Spleen (tissue), 11 donors: ENCODE data around the gene LPIN3. TPM values are rescaled to one million over a fixed set of nuclear protein-coding genes. Genes with fewer than 3 reads are reported as not detected.

ENCODE experiments used
- DNase-seq: peaks from one replicate; pipeline ENCODE4 v3.0.0-alpha.2; 2020
- H3K27ac ChIP-seq, 8 donors: fragments of 200-600 bp; sonication (generic) in 7 of 8; 1 replicate in 4 of 8; 2 replicates in 4 of 8; pipeline versions ENCODE4 v1.5.0 to v1.8.0; 2016 to 2021; ENCODE audit warnings: inconsistent platforms in 4 of 8, mild to moderate bottlenecking in 4 of 8, moderate library complexity in 1 of 8
- H3K27me3 ChIP-seq, 7 donors: fragments of 200-600 bp; sonication (generic) in 6 of 7; replicated peaks in 1 of 7; 1 replicate in 4 of 7; 2 replicates in 3 of 7; pipeline versions ENCODE4 v1.5.0 to v1.8.0; 2016 to 2021; ENCODE audit warnings: inconsistent platforms in 3 of 7, mild to moderate bottlenecking in 1 of 7
- H3K36me3 ChIP-seq, 6 donors: fragments of 200-600 bp; sonication (generic) in 5 of 6; 1 replicate in 4 of 6; 2 replicates in 2 of 6; pipeline versions ENCODE4 v1.5.0 to v1.8.0; 2016 to 2021; ENCODE audit warnings: inconsistent platforms in 2 of 6
- H3K4me1 ChIP-seq, 6 donors: fragments of 200-600 bp; sonication (generic) in 5 of 6; 1 replicate in 3 of 6; 2 replicates in 3 of 6; pipeline versions ENCODE4 v1.5.0 to v1.8.0; 2016 to 2021; ENCODE audit warnings: inconsistent platforms in 3 of 6
- H3K4me3 ChIP-seq, 8 donors: fragments of 200-600 bp; sonication (generic) in 7 of 8; 1 replicate in 4 of 8; 2 replicates in 4 of 8; pipeline versions ENCODE4 v1.5.0 to v1.8.0; 2016 to 2021; ENCODE audit warnings: inconsistent platforms in 4 of 8, mild to moderate bottlenecking in 4 of 8, moderate library complexity in 2 of 8
- H3K9me3 ChIP-seq, 8 donors: fragments of 200-600 bp; sonication (generic) in 7 of 8; 1 replicate in 4 of 8; 2 replicates in 4 of 8; pipeline versions ENCODE4 v1.5.0 to v1.8.0; 2016 to 2021; ENCODE audit warnings: inconsistent platforms in 4 of 8
- CTCF ChIP-seq, 11 experiments: fragments of 200-600 bp in 7 of 11; fragments of 450-650 bp in 4 of 11; sonication (generic) in 4 of 11; IDR thresholded peaks in 8 of 11; conservative IDR thresholded peaks in 3 of 11; 1 replicate in 7 of 11; 2 replicates in 4 of 11; pipeline versions ENCODE4 v1.4.0 to v1.8.0; 2016 to 2021; ENCODE audit warnings: antibody characterized with exemption in 11 of 11, inconsistent platforms in 4 of 11, mild to moderate bottlenecking in 1 of 11
- POLR2A ChIP-seq, 3 donors: fragments of 450-650 bp; IDR thresholded peaks; one replicate each; pipeline ENCODE4 v1.5.1; 2017; ENCODE audit warnings: antibody characterized with exemption in 3 of 3, mild to moderate bottlenecking in 1 of 3
- POLR2AphosphoS5 ChIP-seq, 3 donors: sonication (generic); formaldehyde crosslinking; IDR thresholded peaks; one replicate each; pipeline ENCODE4 v1.5.1; 2017; ENCODE audit warnings: antibody characterized with exemption in 3 of 3
- WGBS, 5 donors: extraction: QIAGEN DNeasy Blood & Tissue Kit in 3 of 5; methylation state at CpG; one replicate each; pipeline versions ENCODE4 v1.1.5 to v1.1.7; 2013 to 2018; 5-methylcytosine and 5-hydroxymethylcytosine counted together
- intact Hi-C: fragments of 100-400 bp; cut with DNase I; formaldehyde crosslinking; loops from one replicate; pipeline ENCODE4 v1.15.0; 2023; ENCODE audit warnings: low total_unique reads
- polyA plus RNA-seq, 3 donors: library from polyadenylated mRNA; stranded (reverse); fragments of 200-250 nt; gene quantifications; one replicate each; pipeline ENCODE4 v1.2.1, GENCODE V29; 2013
- total RNA-seq, 7 donors: library from RNA; depleted of rRNA in 3 of 7; stranded (reverse); fragments of >200 nt in 3 of 7; fragmentation: NEBNext Ultra II Directional in 4 of 7; extraction: Animal tissue kit (Norgen Biotek cat#: 25700) in 4 of 7; gene quantifications; one replicate each; pipeline versions ENCODE4 v1.1.0 to v1.2.1, GENCODE V29; 2016 to 2021
- donor health status: healthy with polysubstance abuse.
- donor health status: DM: no; HTN: no; CAD: no; lungs with moderate emphysema.
- donor health status: DM: no; HTN: no; CAD: no.
- donor health status: Bipolar disorder and iron deficiency.
- donor health status: healthy.
- donor health status: DM: no; HTN: no; CAD: no.
- donor health status: DM: yes; HTN: yes; CAD: no.

The LPIN3 gene
- total and polyA plus RNA-seq, 10 donors = 2.5 to 9.6 (median 4.4) TPM

GRCh38 chr20:41361757-41362747 lies 21.4 kb downstream of the LPIN3 start:
- TF ChIP-seq POLR2AphosphoS5 (IDR thresholded peaks at IDR 0.05) (peak in 1 of 3 donors; percentile 29), CTCF (IDR thresholded peaks at IDR 0.05 in 8 of 11, conservative IDR thresholded peaks at IDR 0.05 in 3 of 11) (no peak)
- DNase-seq = peak; percentile 64
- 79 to 85% (median 81%) methylated on average over 36 to 45 of the region's 45 CpGs for WGBS, 5 donors
- Histone ChIP-seq H3K27ac (no peak overlapping the region), H3K27me3 (peaks cover 0 to 37% (median 22%) of the 10 kb centered on the region in 7 donors), H3K4me3 (no peak overlapping the region), H3K4me1 (peaks cover 0 to 14% (median 7%) of the 10 kb centered on the region in 6 donors), H3K36me3 (peaks cover 0 to 11% (median 0%) of the 10 kb centered on the region in 6 donors), H3K9me3 (no peaks in the 10 kb centered on the region)
- intact Hi-C loops = no loop called here

GRCh38 chr20:41362748-41363140 lies 22.1 kb downstream of the LPIN3 start:
- intact Hi-C loops = no loop called here
- TF ChIP-seq CTCF (IDR thresholded peaks at IDR 0.05 in 8 of 11, conservative IDR thresholded peaks at IDR 0.05 in 3 of 11) (no peak), POLR2A (IDR thresholded peaks at IDR 0.05) (no peak), POLR2AphosphoS5 (IDR thresholded peaks at IDR 0.05) (no peak)
- Histone ChIP-seq H3K27ac (no peak overlapping the region), H3K4me1 (peaks cover 0 to 17% (median 9%) of the 10 kb centered on the region in 6 donors), H3K36me3 (peaks cover 0 to 10% (median 0%) of the 10 kb centered on the region in 6 donors), H3K9me3 (no peaks in the 10 kb centered on the region), H3K27me3 (peaks cover 0 to 44% (median 29%) of the 10 kb centered on the region in 7 donors), H3K4me3 (no peak overlapping the region)
- DNase-seq = no peak
- 71 to 88% (median 81%) methylated on average over 5 of the region's 5 CpGs for WGBS, 5 donors

- H3K36me3 ChIP-seq = peaks cover 0 to 1% (median 0%) of the 10 kb centered on the region in 6 donors
- no peaks in the 10 kb centered on the region for H3K9me3 ChIP-seq
- H3K27me3 ChIP-seq = peaks cover 0 to 52% (median 36%) of the 10 kb centered on the region in 7 donors
- DNase-seq = no peak
- no peak overlapping the region for H3K4me3 ChIP-seq
- intact Hi-C loops = no loop called here
- peaks cover 0 to 17% (median 9%) of the 10 kb centered on the region in 6 donors for H3K4me1 ChIP-seq
- no peak for TF ChIP-seq POLR2AphosphoS5 (IDR thresholded peaks at IDR 0.05)
- TF ChIP-seq POLR2A (IDR thresholded peaks at IDR 0.05) = no peak
- no peak for TF ChIP-seq CTCF (IDR thresholded peaks at IDR 0.05 in 8 of 11, conservative IDR thresholded peaks at IDR 0.05 in 3 of 11)
- no peak overlapping the region for H3K27ac ChIP-seq
- 84 to 100% (median 92%) methylated on average over 2 to 7 of the region's 7 CpGs for WGBS, 5 donors
Observed at GRCh38 chr20:41363601-41364000, 23.0 kb downstream of the LPIN3 start.

- DNase-seq = no peak
- Histone ChIP-seq H3K9me3 (no peaks in the 10 kb centered on the region), H3K27me3 (peaks cover 0 to 60% (median 40%) of the 10 kb centered on the region in 7 donors), H3K36me3 (no peaks in the 10 kb centered on the region), H3K4me1 (peaks cover 0 to 17% (median 9%) of the 10 kb centered on the region in 6 donors), H3K4me3 (no peak overlapping the region), H3K27ac (no peak overlapping the region)
- intact Hi-C loops = no loop called here
- WGBS, 5 donors = 78 to 83% (median 80%) methylated on average over 13 of the region's 13 CpGs
- no peak for TF ChIP-seq POLR2AphosphoS5 (IDR thresholded peaks at IDR 0.05)
- no peak for TF ChIP-seq CTCF (IDR thresholded peaks at IDR 0.05 in 8 of 11, conservative IDR thresholded peaks at IDR 0.05 in 3 of 11)
- no peak for TF ChIP-seq POLR2A (IDR thresholded peaks at IDR 0.05)
Observed at GRCh38 chr20:41364236-41364855, 23.7 kb downstream of the LPIN3 start.
